ENCODE results near the gene CXCL9.
"Not testable (repeated sequence)": the region's sequence is repeated elsewhere in the genome, so short reads cannot be mapped to it uniquely, and the experiment has no call there.

Gene CXCL9

GRCh38 chr4:75954811-75955210, 52.5 kb downstream of the CXCL9 start:
- DNase-seq (ENCODE audit: low spot score), result not testable (repeated sequence)

GRCh38 chr4:75953509-75953908, 53.8 kb downstream of the CXCL9 start:
- no peak for DNase-seq (ENCODE audit: low spot score)

Measured in hepatic stellate cell (primary cell).